H1 (cell line): ENCODE results near the gene LRRC43. TPM values are rescaled to one million over a fixed set of nuclear protein-coding genes. Genes with fewer than 3 reads are reported as not detected.

Experiments
- ATF3 ChIP-seq: IDR thresholded peaks from 2 replicates; pipeline ENCODE4 v1.6.1; 2011; ENCODE audit warnings: low read depth, mild to moderate bottlenecking, low read length; ENCODE audit not compliant: insufficient read depth
- CEBPB ChIP-seq: IDR thresholded peaks from 2 replicates; pipeline ENCODE4 v1.6.1; 2012; ENCODE audit warnings: low read depth, low read length
- CHD1 ChIP-seq: IDR thresholded peaks from 2 replicates; pipeline ENCODE4 v1.6.1; 2012; ENCODE audit warnings: low read depth, low read length, improper control_type of control experiment
- CHD7 ChIP-seq: fragments of 300-600 bp; sonication (generic); IDR thresholded peaks from 2 replicates; pipeline ENCODE4 v1.7.1; 2012; ENCODE audit warnings: low read length, moderate library complexity, mild to moderate bottlenecking, inconsistent platforms; ENCODE audit not compliant: insufficient replicate concordance
- JUN ChIP-seq: IDR thresholded peaks from 2 replicates; pipeline ENCODE4 v1.6.1; 2011; ENCODE audit warnings: low read depth, mild to moderate bottlenecking, improper control_type of control experiment, low read length
- JUND ChIP-seq: IDR thresholded peaks from 2 replicates; pipeline ENCODE4 v1.6.1; 2011; ENCODE audit warnings: mild to moderate bottlenecking, improper control_type of control experiment, low read length
- KDM5A ChIP-seq: fragments of 200-600 bp; IDR thresholded peaks from 2 replicates; pipeline ENCODE4 v1.7.1; 2012; ENCODE audit warnings: mild to moderate bottlenecking, low read length, inconsistent platforms, mixed read lengths
- NRF1 ChIP-seq: IDR thresholded peaks from 2 replicates; pipeline ENCODE4 v1.6.1; 2011; ENCODE audit warnings: mild to moderate bottlenecking, low read depth, low read length, improper control_type of control experiment
- SP2 ChIP-seq: IDR thresholded peaks from 2 replicates; pipeline ENCODE4 v1.6.1; 2012; ENCODE audit warnings: mild to moderate bottlenecking, low read length, inconsistent platforms
- TAF7 ChIP-seq: optimal IDR thresholded peaks from 2 replicates; pipeline ENCODE3; 2011; ENCODE audit warnings: low read depth, mild to moderate bottlenecking, inconsistent platforms, low read length, moderate library complexity, borderline replicate concordance
- polyA plus RNA-seq, 7 experiments: library from polyadenylated mRNA; depleted of rRNA in 3 of 7; stranded (reverse) in 5 of 7; unstranded in 2 of 7; fragments of >200 nt in 5 of 7; fragments of 200-250 nt in 2 of 7; gene quantifications; 1 replicate in 5 of 7; 2 replicates in 1 of 7; 4 replicates in 1 of 7; pipeline versions ENCODE4 v1.2.1 to v1.2.3, GENCODE V29; 2011 to 2013; ENCODE audit warnings: missing spikeins in 2 of 7, mixed read lengths in 2 of 7
- total RNA-seq: library from RNA; stranded (reverse); fragmentation: NEBNext Ultra II Directional; extraction: Animal tissue kit (Norgen Biotek cat#: 25700); gene quantifications from 2 replicates; pipeline ENCODE4 v1.2.1, GENCODE V29; 2021
- TF ChIP-seq, protein P1 (sequence below): IDR thresholded peaks from 2 replicates; pipeline ENCODE4 v1.6.1; 2012; ENCODE audit warnings: inconsistent platforms

Gene LRRC43
- total and polyA plus RNA-seq, 2 of the 8 experiments (the other 6 are each of a cell fraction or from before 2014, with no cell fraction given), result 0.35 to 0.44 TPM

- TF ChIP-seq CHD7, result no peak
- TF ChIP-seq CHD1, result no peak
- TF ChIP-seq KDM5A, result no peak
- TF ChIP-seq JUND, result no peak
- TF ChIP-seq NRF1, result no peak
- TF ChIP-seq, protein P1, sequence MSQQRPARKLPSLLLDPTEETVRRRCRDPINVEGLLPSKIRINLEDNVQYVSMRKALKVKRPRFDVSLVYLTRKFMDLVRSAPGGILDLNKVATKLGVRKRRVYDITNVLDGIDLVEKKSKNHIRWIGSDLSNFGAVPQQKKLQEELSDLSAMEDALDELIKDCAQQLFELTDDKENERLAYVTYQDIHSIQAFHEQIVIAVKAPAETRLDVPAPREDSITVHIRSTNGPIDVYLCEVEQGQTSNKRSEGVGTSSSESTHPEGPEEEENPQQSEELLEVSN, result no peak
- no peak for TF ChIP-seq CEBPB
- no peak for TF ChIP-seq SP2
- no peak for TF ChIP-seq JUN
- no peak for TF ChIP-seq TAF7
- TF ChIP-seq ATF3, result no peak
Observed at GRCh38 chr12:122139941-122140340, 43.0 kb upstream of the LRRC43 start (continued).
